Activated T-cell treated with anti-CD3 and anti-CD28 coated beads, Interleukin-2, amount 50 U/mL, for 4 hours (primary cell): ENCODE data around the gene NKAIN2. TPM values are rescaled to one million over a fixed set of nuclear protein-coding genes. Genes with fewer than 3 reads are reported as not detected.
"Not testable (repeated sequence)": the region's sequence is repeated elsewhere in the genome, so short reads cannot be mapped to it uniquely, and the experiment has no call there.

Experiments used
- ATAC-seq, 2 donors: fragments of 200-7000 bp; cut with Tn5 transposase; one replicate each; pipeline ENCODE4 v1.10.0; 2021
- DNase-seq: peaks from one replicate; pipeline ENCODE4 v3.0.0-alpha.2; 2020
- H3K27me3 Mint-ChIP-seq: one replicate; pipeline ENCODE4 v1.8.0; 2021; ENCODE audit warnings: low read depth, mixed read lengths
- H3K36me3 Mint-ChIP-seq: one replicate; pipeline ENCODE4 v1.8.0; 2022; ENCODE audit warnings: mixed read lengths; ENCODE audit not compliant: insufficient read depth
- H3K4me1 Mint-ChIP-seq: one replicate; pipeline ENCODE4 v1.8.0; 2021; ENCODE audit warnings: low read depth, mixed read lengths
- H3K4me3 Mint-ChIP-seq: one replicate; pipeline ENCODE4 v1.8.0; 2021; ENCODE audit warnings: mild to moderate bottlenecking, moderate library complexity, mixed read lengths
- H3K9me3 Mint-ChIP-seq: one replicate; pipeline ENCODE4 v1.8.0; 2021; ENCODE audit warnings: mixed read lengths
- total RNA-seq, 3 donors: library from RNA; stranded (reverse); gene quantifications; one replicate each; pipeline ENCODE4 v1.2.1, GENCODE V29; 2021

Gene NKAIN2
- total RNA-seq, 3 donors from 2014 or later: not detected

DNA sequence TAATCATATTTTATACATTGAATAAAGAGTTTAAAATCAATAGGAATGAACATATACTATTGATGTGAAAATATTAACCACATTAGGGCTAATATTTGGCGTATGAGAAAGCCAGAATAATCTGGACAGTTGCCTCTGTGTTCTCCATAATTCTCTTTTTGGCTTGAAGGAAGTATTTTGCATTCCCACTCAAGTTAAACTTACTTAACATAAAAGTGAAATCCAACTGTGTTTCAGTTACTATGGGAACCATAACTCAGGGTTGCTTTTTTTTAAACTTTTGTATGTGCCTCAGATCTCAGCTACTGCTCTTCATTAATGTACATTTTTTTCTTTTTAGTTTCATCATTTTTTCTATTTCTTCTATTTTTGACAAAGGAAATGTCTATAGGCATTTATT is 479.8 kb downstream of the NKAIN2 start:
- H3K4me3 Mint-ChIP-seq: no peak overlapping the region
- DNase-seq (no peak), ATAC-seq (no peak)
- no peaks in the 10 kb centered on the region for H3K27me3 Mint-ChIP-seq
- H3K9me3 Mint-ChIP-seq: peaks cover 9% of the 10 kb centered on the region
- no peaks in the 10 kb centered on the region for H3K4me1 Mint-ChIP-seq
- no peaks in the 10 kb centered on the region for H3K36me3 Mint-ChIP-seq

DNA sequence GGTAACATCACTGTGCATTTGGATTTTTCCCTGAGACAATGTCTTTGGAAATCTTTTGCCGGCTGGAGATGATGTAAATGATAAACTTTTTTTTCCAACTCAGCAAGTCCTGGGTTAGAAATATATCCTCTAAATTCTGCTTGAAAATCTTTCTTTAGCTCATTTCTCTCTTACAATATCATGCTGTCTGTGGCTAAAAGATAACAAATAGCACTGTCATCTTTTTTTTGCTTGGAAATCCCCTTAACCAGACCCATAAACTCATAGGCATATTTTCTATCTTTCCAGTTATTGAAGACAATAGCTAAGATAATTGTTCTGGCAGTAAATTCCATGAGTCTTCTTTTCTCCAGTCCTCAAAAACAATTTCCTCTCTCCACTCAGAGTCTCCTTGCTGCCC is 481.5 kb downstream of the NKAIN2 start:
- Mint-ChIP-seq H3K4me3 (no peak overlapping the region), H3K4me1 (no peaks in the 10 kb centered on the region), H3K9me3 (peaks cover 9% of the 10 kb centered on the region), H3K36me3 (no peaks in the 10 kb centered on the region), H3K27me3 (no peaks in the 10 kb centered on the region)
- DNase-seq (no peak), ATAC-seq (no peak)

DNA sequence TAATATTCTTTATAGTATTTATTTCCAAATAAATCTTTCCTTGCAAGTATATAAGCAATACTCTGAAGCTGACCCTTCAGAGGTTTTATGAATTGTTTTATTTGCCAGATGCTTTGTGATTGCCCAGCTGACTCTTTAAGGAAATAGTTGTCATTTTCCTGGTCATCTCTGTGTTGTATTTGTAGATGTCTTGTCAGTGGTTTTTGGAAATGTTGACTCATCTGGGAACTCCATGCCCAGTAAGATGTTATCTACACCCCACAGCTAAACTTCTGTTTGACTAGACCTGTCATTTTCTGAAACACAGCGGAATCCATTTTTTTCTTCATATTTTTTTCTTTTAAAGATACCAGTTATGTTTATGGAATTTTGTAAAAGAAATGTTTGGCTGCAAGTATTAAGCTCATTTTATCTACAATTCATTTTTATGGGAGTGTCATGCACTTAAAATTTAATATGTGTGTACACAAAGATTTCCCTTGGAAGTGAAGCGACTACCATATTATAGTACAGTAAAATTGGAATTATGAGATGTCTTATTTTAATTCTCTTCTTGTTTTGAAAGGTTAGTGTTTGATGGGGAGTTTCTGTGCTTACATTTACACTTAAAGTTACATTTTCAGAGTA is 491.0 kb downstream of the NKAIN2 start:
- DNase-seq: no peak
- H3K9me3 Mint-ChIP-seq: no peaks in the 10 kb centered on the region
- ATAC-seq: no peak
- no peak overlapping the region for H3K4me3 Mint-ChIP-seq
- H3K27me3 Mint-ChIP-seq: no peaks in the 10 kb centered on the region
- no peaks in the 10 kb centered on the region for H3K4me1 Mint-ChIP-seq
- no peaks in the 10 kb centered on the region for H3K36me3 Mint-ChIP-seq

DNA sequence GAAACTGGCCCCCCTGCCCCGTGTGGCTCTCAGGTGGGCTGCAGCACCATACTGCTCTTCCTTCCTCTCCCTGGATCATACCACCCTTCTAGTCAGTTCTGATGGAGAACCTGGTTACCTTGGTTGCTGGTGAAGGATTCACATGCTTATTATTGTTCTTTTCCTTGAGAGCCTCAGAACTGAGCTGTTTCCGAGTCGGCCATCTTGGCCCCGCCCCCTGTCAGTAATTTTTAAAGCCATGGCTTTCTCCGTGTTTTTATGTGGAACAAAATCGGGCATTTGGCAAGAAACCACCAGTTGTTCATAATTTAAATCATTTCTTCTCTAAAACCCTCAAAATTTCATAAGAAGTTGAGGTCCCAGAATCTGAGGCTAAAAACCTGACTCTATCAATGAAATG is 493.8 kb downstream of the NKAIN2 start:
- Mint-ChIP-seq H3K9me3 (peaks cover 4% of the 10 kb centered on the region), H3K27me3 (no peaks in the 10 kb centered on the region), H3K4me1 (no peaks in the 10 kb centered on the region), H3K4me3 (no peak overlapping the region), H3K36me3 (no peaks in the 10 kb centered on the region)
- no peak for ATAC-seq
- DNase-seq: no peak

DNA sequence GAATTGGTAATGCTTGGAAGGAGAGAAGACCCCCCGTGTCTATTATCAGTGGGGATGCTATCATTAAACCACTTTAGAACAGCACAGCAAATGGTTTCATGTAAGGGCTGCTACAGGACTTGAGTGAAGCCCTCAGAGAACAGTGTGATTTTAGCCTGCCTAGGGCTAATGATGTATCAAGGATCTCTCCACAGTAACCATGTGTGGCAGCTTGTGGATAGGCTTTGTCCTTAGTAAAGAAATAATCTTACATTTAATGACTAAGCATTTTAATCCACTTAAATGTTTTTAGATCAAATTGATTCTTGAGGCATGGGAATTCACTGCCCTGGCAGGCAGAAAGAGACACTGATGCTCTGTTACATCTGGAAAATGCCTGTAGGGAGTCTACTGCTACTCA is 495.1 kb downstream of the NKAIN2 start:
- no peaks in the 10 kb centered on the region for H3K4me1 Mint-ChIP-seq
- H3K27me3 Mint-ChIP-seq: no peaks in the 10 kb centered on the region
- ATAC-seq (no peak), DNase-seq (no peak)
- H3K36me3 Mint-ChIP-seq: no peaks in the 10 kb centered on the region
- peaks cover 4% of the 10 kb centered on the region for H3K9me3 Mint-ChIP-seq
- H3K4me3 Mint-ChIP-seq: no peak overlapping the region

DNA sequence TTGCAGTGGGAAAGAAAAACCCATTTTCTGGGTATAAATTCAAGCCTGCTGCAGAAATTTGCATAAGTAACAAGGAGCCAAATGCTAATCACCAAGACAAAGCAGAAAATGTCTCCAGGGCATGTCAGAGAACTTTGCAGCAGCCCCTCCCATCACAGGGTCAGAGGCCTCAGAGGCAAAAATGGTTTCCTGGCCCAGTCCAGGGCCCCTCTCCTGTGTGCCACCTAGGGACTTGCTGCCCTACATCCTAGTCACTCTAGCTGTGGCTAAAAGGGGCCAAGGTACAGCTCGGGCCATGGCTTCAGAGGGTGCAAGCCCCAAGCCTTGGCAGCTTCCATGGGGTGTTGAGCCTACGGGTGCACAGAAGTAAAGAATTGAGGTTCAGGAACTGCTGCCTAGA is 497.2 kb downstream of the NKAIN2 start:
- not testable (repeated sequence) for H3K27me3 Mint-ChIP-seq, DNase-seq, ATAC-seq, H3K4me3 Mint-ChIP-seq, H3K4me1 Mint-ChIP-seq, H3K9me3 Mint-ChIP-seq, H3K36me3 Mint-ChIP-seq

DNA sequence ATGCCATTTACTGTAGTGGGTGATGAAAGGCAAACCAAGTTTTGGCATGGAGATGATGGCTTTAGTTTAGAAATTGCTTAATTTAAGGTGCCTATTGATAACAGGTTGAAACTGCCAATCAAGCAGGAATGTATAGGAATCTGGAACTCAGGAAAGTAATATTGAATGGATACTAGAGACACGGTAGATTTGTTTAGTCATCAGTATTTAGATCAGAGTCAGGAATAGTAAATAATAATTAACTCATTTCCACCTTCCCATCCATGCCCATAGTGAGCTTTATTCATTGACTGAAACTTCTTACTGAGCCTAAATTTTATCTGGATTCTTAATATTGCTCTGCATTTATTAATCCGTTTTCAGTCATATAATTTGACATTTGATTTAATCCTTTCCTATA is 500.3 kb downstream of the NKAIN2 start:
- ATAC-seq (no peak), DNase-seq (no peak)
- H3K36me3 Mint-ChIP-seq: no peaks in the 10 kb centered on the region
- no peaks in the 10 kb centered on the region for H3K27me3 Mint-ChIP-seq
- no peaks in the 10 kb centered on the region for H3K4me1 Mint-ChIP-seq
- peaks cover 7% of the 10 kb centered on the region for H3K9me3 Mint-ChIP-seq
- H3K4me3 Mint-ChIP-seq: no peak overlapping the region

DNA sequence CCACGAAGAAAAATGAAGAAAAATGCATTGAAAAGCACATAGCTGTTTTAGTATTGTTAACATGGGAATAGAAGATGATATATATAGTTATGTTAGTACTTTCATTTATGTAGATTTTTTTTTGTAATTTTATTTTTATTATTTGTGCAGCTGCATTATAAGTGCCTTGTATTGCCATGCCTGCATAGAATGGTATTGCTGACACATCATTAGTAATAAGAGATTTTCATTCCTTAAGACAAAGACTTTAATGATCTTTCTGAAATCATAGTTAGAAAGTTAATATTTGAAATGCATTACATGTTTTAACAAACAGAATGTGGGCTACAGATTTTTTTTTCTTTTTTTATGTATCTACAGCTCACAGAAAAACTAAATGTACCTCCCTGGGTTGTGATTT is 506.5 kb downstream of the NKAIN2 start:
- no peak for DNase-seq
- H3K27me3 Mint-ChIP-seq: no peaks in the 10 kb centered on the region

DNA sequence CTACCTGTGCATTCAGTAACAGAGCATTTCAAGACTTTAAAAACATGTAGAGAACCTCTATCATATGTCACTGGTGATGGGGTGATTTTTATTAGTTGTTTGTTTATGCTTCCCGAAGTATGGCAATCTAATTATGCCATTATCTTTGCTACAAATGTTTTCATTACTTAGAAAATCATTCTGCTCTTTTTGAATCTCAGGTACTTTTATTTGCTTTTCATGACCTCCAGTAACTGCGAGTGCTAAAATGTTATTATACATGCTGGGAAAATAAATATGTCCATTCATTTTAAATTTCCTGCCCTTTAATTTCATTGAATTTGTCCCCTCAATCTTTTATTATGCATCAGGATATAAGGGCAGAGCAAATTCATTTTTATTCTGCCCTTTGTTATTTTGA is 515.7 kb downstream of the NKAIN2 start:
- Mint-ChIP-seq H3K4me3 (no peak overlapping the region), H3K36me3 (no peaks in the 10 kb centered on the region), H3K9me3 (no peaks in the 10 kb centered on the region), H3K4me1 (no peaks in the 10 kb centered on the region), H3K27me3 (no peaks in the 10 kb centered on the region)
- no peak for DNase-seq
- ATAC-seq: no peak

More for the DNA sequence above, 506.5 kb downstream of the NKAIN2 start:
- Mint-ChIP-seq H3K4me1 (no peaks in the 10 kb centered on the region), H3K36me3 (no peaks in the 10 kb centered on the region), H3K4me3 (no peak overlapping the region), H3K9me3 (no peaks in the 10 kb centered on the region)
- no peak for ATAC-seq

DNA sequence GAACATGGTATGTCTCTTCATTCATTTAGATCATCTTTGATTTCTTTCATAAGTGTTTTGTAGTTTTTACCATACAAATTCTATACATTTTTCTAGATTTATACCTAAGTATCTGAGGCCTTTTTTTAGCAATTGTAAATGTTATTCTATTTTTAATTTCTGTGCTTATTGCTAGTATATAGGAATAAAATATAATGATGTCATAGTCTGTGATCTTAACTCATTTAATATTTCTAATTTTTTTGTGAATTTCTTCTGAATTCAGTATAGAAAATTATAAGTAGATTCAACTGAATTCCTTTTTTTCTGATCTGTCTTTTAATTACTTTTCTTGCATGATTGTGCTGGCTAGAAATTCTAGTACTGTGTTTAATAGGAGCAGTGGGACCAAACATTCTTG is 520.6 kb downstream of the NKAIN2 start:
- no peak overlapping the region for H3K4me3 Mint-ChIP-seq
- ATAC-seq (no peak), DNase-seq (no peak)
- H3K9me3 Mint-ChIP-seq: peaks cover 4% of the 10 kb centered on the region
- no peaks in the 10 kb centered on the region for H3K27me3 Mint-ChIP-seq
- H3K36me3 Mint-ChIP-seq: no peaks in the 10 kb centered on the region
- no peaks in the 10 kb centered on the region for H3K4me1 Mint-ChIP-seq

DNA sequence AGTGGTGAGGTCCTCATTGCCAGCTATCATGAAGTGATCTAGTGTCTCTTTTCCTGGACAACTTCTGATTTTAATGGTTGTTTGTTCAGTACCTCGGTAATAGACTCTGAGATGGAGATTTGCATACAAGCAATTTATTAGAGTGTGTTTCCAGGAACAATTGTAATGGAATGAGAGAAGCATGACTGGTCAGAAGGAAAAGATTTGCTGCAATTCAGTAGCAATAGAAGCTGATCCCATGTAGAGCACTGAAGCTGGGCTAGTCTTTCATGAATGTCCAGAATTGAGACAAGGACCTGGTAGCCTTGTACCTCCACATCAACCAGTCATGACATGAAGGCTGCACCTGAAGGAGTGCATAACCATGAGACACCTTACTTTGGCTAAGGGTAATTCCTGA is 526.5 kb downstream of the NKAIN2 start:
- no peak overlapping the region for H3K4me3 Mint-ChIP-seq
- peaks cover 7% of the 10 kb centered on the region for H3K9me3 Mint-ChIP-seq
- ATAC-seq (no peak), DNase-seq (no peak)
- no peaks in the 10 kb centered on the region for H3K36me3 Mint-ChIP-seq
- H3K4me1 Mint-ChIP-seq: no peaks in the 10 kb centered on the region
- no peaks in the 10 kb centered on the region for H3K27me3 Mint-ChIP-seq

DNA sequence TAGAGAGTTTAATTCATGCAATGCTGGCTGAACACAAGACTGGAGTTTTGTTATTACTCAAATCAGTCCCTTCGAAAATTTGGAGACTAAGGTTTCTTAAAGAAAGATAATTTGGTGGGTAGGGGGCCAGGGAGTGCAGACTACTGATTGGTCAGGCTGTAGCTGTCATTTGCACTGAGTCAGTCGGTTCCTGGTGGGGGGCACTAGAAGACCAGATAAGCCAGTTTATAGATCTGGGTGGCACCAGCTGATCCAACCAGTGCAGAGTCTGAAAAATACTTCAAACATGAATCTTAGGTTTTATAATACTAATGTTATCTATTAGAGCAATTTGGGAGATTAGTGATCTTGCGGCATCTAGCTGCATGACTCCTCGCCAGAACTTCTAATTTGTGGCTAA is 530.7 kb downstream of the NKAIN2 start:
- Mint-ChIP-seq H3K4me3 (no peak overlapping the region), H3K9me3 (peaks cover 3% of the 10 kb centered on the region), H3K4me1 (no peaks in the 10 kb centered on the region), H3K27me3 (no peaks in the 10 kb centered on the region), H3K36me3 (no peaks in the 10 kb centered on the region)
- DNase-seq: no peak
- no peak for ATAC-seq

DNA sequence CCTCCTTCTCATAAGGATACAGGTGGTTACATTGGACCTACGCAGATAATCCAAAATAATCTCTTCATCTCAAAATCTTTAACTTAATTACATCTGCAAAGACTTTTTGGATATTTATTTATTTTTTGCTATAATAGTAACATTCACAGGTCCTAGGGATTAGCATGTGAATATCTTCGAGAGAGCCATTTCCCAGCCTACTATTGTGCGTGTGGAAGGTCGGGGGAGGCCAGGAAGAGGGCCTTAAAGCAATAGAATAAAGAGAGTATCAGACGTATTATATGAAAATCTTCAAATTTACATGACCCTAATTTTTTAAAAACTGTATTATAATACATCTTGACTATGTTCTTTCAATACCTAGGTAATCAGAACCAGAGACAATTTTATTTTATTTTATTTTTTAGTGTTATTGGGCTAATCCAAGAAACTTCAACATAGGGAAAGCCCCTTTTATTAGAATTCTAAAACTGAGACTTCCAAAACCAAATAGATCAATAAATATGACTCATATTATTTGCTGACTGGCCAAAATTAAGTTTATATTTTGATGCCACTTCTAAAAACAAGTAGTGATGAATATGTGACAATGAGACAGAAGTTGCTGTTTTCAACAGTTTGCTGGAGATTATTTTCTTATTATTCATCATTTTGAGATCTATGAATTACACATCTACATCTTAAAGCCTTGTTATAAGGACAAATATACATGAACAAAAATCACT is 536.1 kb downstream of the NKAIN2 start:
- Mint-ChIP-seq H3K4me3 (no peak overlapping the region), H3K9me3 (no peaks in the 10 kb centered on the region), H3K27me3 (no peaks in the 10 kb centered on the region), H3K36me3 (no peaks in the 10 kb centered on the region), H3K4me1 (no peaks in the 10 kb centered on the region)
- no peak for ATAC-seq
- DNase-seq: no peak

DNA sequence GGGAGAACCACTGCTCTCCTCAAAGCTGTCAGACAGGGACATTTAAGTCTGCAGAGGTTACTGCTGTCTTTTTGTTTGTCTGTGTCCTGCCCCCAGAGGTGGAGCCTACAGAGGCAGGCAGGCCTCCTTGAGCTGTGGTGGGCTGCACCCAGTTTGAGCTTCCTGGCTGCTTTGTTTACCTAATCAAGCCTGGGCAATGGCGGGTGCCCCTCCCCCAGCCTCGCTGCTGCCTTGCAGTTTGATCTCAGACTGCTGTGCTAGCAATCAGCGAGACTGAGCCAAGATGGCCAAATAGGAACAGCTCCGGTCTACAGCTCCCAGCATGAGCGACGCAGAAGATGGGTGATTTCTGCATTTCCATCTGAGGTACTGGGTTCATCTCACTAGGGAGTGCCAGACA is 544.7 kb downstream of the NKAIN2 start:
- not testable (repeated sequence) for H3K4me1 Mint-ChIP-seq, H3K27me3 Mint-ChIP-seq, DNase-seq, H3K4me3 Mint-ChIP-seq, H3K9me3 Mint-ChIP-seq, H3K36me3 Mint-ChIP-seq, ATAC-seq

DNA sequence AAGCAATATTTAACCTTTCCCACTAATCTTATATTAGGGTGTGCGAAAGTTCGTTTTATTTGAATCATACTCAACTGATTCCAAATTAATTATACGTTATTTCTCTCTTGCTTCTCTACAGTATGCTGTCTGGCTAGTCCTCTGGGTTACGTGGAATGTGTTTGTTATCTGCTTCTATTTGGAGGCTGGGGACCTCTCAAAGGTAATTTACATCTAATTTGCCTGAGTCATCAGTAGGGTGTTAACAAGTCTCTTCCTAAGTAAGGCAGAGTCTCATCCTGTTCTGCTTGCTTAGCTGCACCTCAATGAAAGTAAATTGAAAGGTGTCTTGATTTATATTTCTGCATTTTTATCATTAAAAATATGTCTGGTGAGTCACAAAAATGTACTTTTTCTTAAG is 551.5 kb downstream of the NKAIN2 start:
- Mint-ChIP-seq H3K4me1 (no peaks in the 10 kb centered on the region), H3K27me3 (no peaks in the 10 kb centered on the region), H3K4me3 (no peak overlapping the region), H3K9me3 (peaks cover under 1% of the 10 kb centered on the region), H3K36me3 (no peaks in the 10 kb centered on the region)
- ATAC-seq (no peak), DNase-seq (no peak)
